Sigmoid colon (tissue), 7 donors: ENCODE data around the gene ANO4. TPM values are rescaled to one million over a fixed set of nuclear protein-coding genes. Genes with fewer than 3 reads are reported as not detected.

Experiments
- DNase-seq: peaks from one replicate; pipeline ENCODE4 v3.0.0-alpha.2; 2019
- H3K27ac ChIP-seq, 4 donors: fragments of 200-600 bp; sonication (generic); one replicate each; pipeline ENCODE4 v1.5.1; 2016 to 2019; ENCODE audit warnings: mild to moderate bottlenecking in 1 of 4
- H3K27me3 ChIP-seq, 3 donors: fragments of 200-600 bp; sonication (generic); one replicate each; pipeline ENCODE4 v1.5.1; 2019; ENCODE audit warnings: mild to moderate bottlenecking in 1 of 3
- H3K36me3 ChIP-seq, 4 donors: fragments of 200-600 bp; sonication (generic); one replicate each; pipeline ENCODE4 v1.5.1; 2016 to 2019
- H3K4me1 ChIP-seq, 4 donors: fragments of 200-600 bp; sonication (generic); one replicate each; pipeline ENCODE4 v1.5.1; 2017 to 2019
- H3K4me3 ChIP-seq, 4 donors: fragments of 200-600 bp; sonication (generic); one replicate each; pipeline ENCODE4 v1.5.1; 2017 to 2019; ENCODE audit warnings: mild to moderate bottlenecking in 2 of 4, moderate library complexity in 1 of 4
- H3K9me3 ChIP-seq, 4 donors: fragments of 200-600 bp in 3 of 4; sonication (generic) in 3 of 4; one replicate each; pipeline versions ENCODE4 v1.5.1 to v1.6.1; 2013 to 2019
- CTCF ChIP-seq, 4 experiments: fragments of 450-650 bp in 3 of 4; fragments of 200-600 bp in 1 of 4; IDR thresholded peaks; one replicate each; pipeline ENCODE4 v1.5.1; 2016 to 2019; ENCODE audit warnings: antibody characterized with exemption in 4 of 4, mild to moderate bottlenecking in 3 of 4, moderate library complexity in 2 of 4
- EP300 ChIP-seq, 4 donors: sonication (generic); formaldehyde crosslinking; IDR thresholded peaks; one replicate each; pipeline ENCODE4 v1.6.1; 2017; ENCODE audit warnings: antibody characterized with exemption in 4 of 4
- POLR2A ChIP-seq, 2 donors: fragments of 450-650 bp; IDR thresholded peaks; one replicate each; pipeline ENCODE4 v1.6.1; 2016; ENCODE audit warnings: antibody characterized with exemption in 2 of 2, mild to moderate bottlenecking in 2 of 2, moderate library complexity in 2 of 2
- POLR2AphosphoS5 ChIP-seq, 4 donors: sonication (generic); formaldehyde crosslinking; IDR thresholded peaks; one replicate each; pipeline ENCODE4 v1.6.1; 2017; ENCODE audit warnings: antibody characterized with exemption in 4 of 4
- WGBS, 2 donors: extraction: QIAGEN DNeasy Blood & Tissue Kit; methylation state at CpG; one replicate each; pipeline ENCODE4 v1.1.7; 2013; 5-methylcytosine and 5-hydroxymethylcytosine counted together
- intact Hi-C: fragments of 100-400 bp; cut with DNase I; formaldehyde crosslinking; loops from one replicate; pipeline ENCODE4 v1.15.1; 2023
- polyA plus RNA-seq, 3 donors: library from polyadenylated mRNA; stranded (reverse); fragments of 200-250 nt; gene quantifications; one replicate each; pipeline ENCODE4 v1.2.3, GENCODE V29; 2013
- total RNA-seq, 4 donors: library from RNA; depleted of rRNA; stranded (reverse); fragments of >200 nt; gene quantifications; one replicate each; pipeline ENCODE4 v1.1.0, GENCODE V29; 2016
- donor health status: healthy with polysubstance abuse.
- donor health status: Bipolar disorder and iron deficiency.
- donor health status: healthy.

Gene ANO4
- total and polyA plus RNA-seq, 7 donors: 0.09 to 3.3 (median 0.41) TPM; not detected in 2

- TF ChIP-seq EP300 (IDR thresholded peaks at IDR 0.05): no peak
- TF ChIP-seq CTCF (IDR thresholded peaks at IDR 0.05): no peak
- no peak for TF ChIP-seq POLR2A (IDR thresholded peaks at IDR 0.05)
- TF ChIP-seq POLR2AphosphoS5 (IDR thresholded peaks at IDR 0.05): no peak
- DNase-seq: no peak
- intact Hi-C loops: no loop called here
These were observed 159.5 kb downstream of the ANO4 start for GRCh38 chr12:100954118-100954517.

GRCh38 chr12:100955139-100955538 lies 160.6 kb downstream of the ANO4 start:
- H3K27ac ChIP-seq: no peak overlapping the region
- intact Hi-C loops: no loop called here
- DNase-seq: no peak
- WGBS, 2 donors: 75 to 79% methylated on average over 4 of the region's 4 CpGs
- no peaks in the 10 kb centered on the region for H3K4me1 ChIP-seq
- H3K27me3 ChIP-seq: no peaks in the 10 kb centered on the region
- TF ChIP-seq EP300 (IDR thresholded peaks at IDR 0.05) (no peak), POLR2AphosphoS5 (IDR thresholded peaks at IDR 0.05) (no peak), POLR2A (IDR thresholded peaks at IDR 0.05) (no peak), CTCF (IDR thresholded peaks at IDR 0.05) (no peak)
- no peak overlapping the region for H3K4me3 ChIP-seq
- no peaks in the 10 kb centered on the region for H3K9me3 ChIP-seq
- no peaks in the 10 kb centered on the region for H3K36me3 ChIP-seq

More at GRCh38 chr12:100954118-100954517, 159.5 kb downstream of the ANO4 start:
- H3K4me1 ChIP-seq: no peaks in the 10 kb centered on the region
- WGBS, 2 donors: 92 to 95% methylated on average over 3 of the region's 3 CpGs
- no peaks in the 10 kb centered on the region for H3K9me3 ChIP-seq
- H3K36me3 ChIP-seq: no peaks in the 10 kb centered on the region
- no peak overlapping the region for H3K27ac ChIP-seq
- H3K27me3 ChIP-seq: no peaks in the 10 kb centered on the region
- H3K4me3 ChIP-seq: no peak overlapping the region

- TF ChIP-seq POLR2AphosphoS5 (IDR thresholded peaks at IDR 0.05) (no peak), POLR2A (IDR thresholded peaks at IDR 0.05) (no peak)
- WGBS, 2 donors: 83 to 84% methylated on average over 5 of the region's 5 CpGs
- intact Hi-C loops: no loop called here
- DNase-seq: no peak
- Histone ChIP-seq H3K4me1 (no peaks in the 10 kb centered on the region), H3K36me3 (no peaks in the 10 kb centered on the region), H3K27me3 (no peaks in the 10 kb centered on the region), H3K27ac (no peak overlapping the region), H3K4me3 (no peak overlapping the region), H3K9me3 (no peaks in the 10 kb centered on the region)
These were observed 161.8 kb downstream of the ANO4 start for GRCh38 chr12:100956311-100956852.

GRCh38 chr12:100959481-100959880 lies 164.9 kb downstream of the ANO4 start:
- WGBS, 2 donors: 33 to 39% methylated on average over 1 of the region's 1 CpG
- Histone ChIP-seq H3K4me3 (no peak overlapping the region), H3K27me3 (no peaks in the 10 kb centered on the region), H3K4me1 (peaks cover 0 to 14% (median 5%) of the 10 kb centered on the region in 4 donors), H3K27ac (no peak overlapping the region), H3K36me3 (no peaks in the 10 kb centered on the region), H3K9me3 (no peaks in the 10 kb centered on the region)
- intact Hi-C loops: no loop called here
- DNase-seq: no peak
- TF ChIP-seq CTCF (IDR thresholded peaks at IDR 0.05) (no peak), POLR2AphosphoS5 (IDR thresholded peaks at IDR 0.05) (no peak), POLR2A (IDR thresholded peaks at IDR 0.05) (no peak), EP300 (IDR thresholded peaks at IDR 0.05) (no peak)

GRCh38 chr12:100962086-100962712 lies 167.6 kb downstream of the ANO4 start:
- H3K27me3 ChIP-seq: no peaks in the 10 kb centered on the region
- H3K4me3 ChIP-seq: no peak overlapping the region
- no peaks in the 10 kb centered on the region for H3K9me3 ChIP-seq
- TF ChIP-seq POLR2AphosphoS5 (IDR thresholded peaks at IDR 0.05) (no peak), EP300 (IDR thresholded peaks at IDR 0.05) (no peak), CTCF (IDR thresholded peaks at IDR 0.05) (no peak)
- intact Hi-C loops: no loop called here
- no peak overlapping the region for H3K27ac ChIP-seq
- DNase-seq: no peak
- no peaks in the 10 kb centered on the region for H3K36me3 ChIP-seq
- H3K4me1 ChIP-seq: peaks cover 0 to 14% (median 6%) of the 10 kb centered on the region in 4 donors
- WGBS, 2 donors: 91 to 94% methylated on average over 5 of the region's 5 CpGs
